HEK293 (cell line): ENCODE results near the gene SLC6A1.

Experiments
- CTCF ChIA-PET: fragments of 350-600 bp; formaldehyde crosslinking; extraction: SDS; loops from one replicate; lab custom pipeline; 2021; ENCODE audit warnings: antibody characterized with exemption; lab: Yijun Ruan, JAX
- POLR2A ChIA-PET: fragments of 300-600 bp; formaldehyde crosslinking; extraction: SDS; loops from one replicate; lab custom pipeline; 2020; ENCODE audit warnings: antibody characterized with exemption, inconsistent platforms; lab: Yijun Ruan, JAX
- H3K27ac ChIP-seq: fragments of 200-500 bp; sonication (Bioruptor generic); 2 replicates; pipeline ENCODE4 v1.5.1; 2014; ENCODE audit warnings: low read depth, low read length, control low read depth, inconsistent platforms; ENCODE audit errors: extremely low read depth
- H3K36me3 ChIP-seq, 2 experiments: fragments of 200-500 bp in 1 of 2; sonication (Bioruptor generic) in 1 of 2; 1 replicate in 1 of 2; 2 replicates in 1 of 2; pipeline ENCODE4 v1.5.1; 2014 to 2017; ENCODE audit warnings: inconsistent platforms in 2 of 2, low read length in 2 of 2; ENCODE audit not compliant: control insufficient read depth in 2 of 2, insufficient read depth in 1 of 2
- H3K4me1 ChIP-seq: fragments of 200-500 bp; sonication (Bioruptor generic); 2 replicates; pipeline ENCODE4 v1.5.1; 2014; ENCODE audit warnings: mild to moderate bottlenecking, low read length, inconsistent platforms; ENCODE audit not compliant: control insufficient read depth, insufficient read depth
- H3K4me3 ChIP-seq: 2 replicates; pipeline ENCODE4 v1.5.1; 2011; ENCODE audit warnings: low read depth, mild to moderate bottlenecking, control low read depth, low read length, moderate library complexity
- H3K9me3 ChIP-seq: fragments of 200-500 bp; sonication (Bioruptor generic); 2 replicates; pipeline ENCODE4 v1.5.1; 2014; ENCODE audit warnings: low read depth, low read length, inconsistent platforms; ENCODE audit not compliant: control insufficient read depth, insufficient read depth
- GLIS1 ChIP-seq: fragments of 450-650 bp; formaldehyde crosslinking; IDR thresholded peaks from 2 replicates; pipeline ENCODE4 v1.5.1; 2016; ENCODE audit warnings: missing biosample characterization, missing genetic modification characterization
- HOXA7 ChIP-seq: sonication (generic); formaldehyde crosslinking; IDR thresholded peaks from 2 replicates; pipeline ENCODE4 v1.8.1; 2022; ENCODE audit warnings: missing genetic modification reagents, borderline replicate concordance
- HOXC10 ChIP-seq: sonication (generic); formaldehyde crosslinking; IDR thresholded peaks from 2 replicates; pipeline ENCODE4 v1.8.1; 2023; ENCODE audit warnings: mild to moderate bottlenecking, missing genetic modification reagents
- SCRT2 ChIP-seq: fragments of 450-650 bp; formaldehyde crosslinking; IDR thresholded peaks from 2 replicates; pipeline ENCODE4 v1.5.1; 2016; ENCODE audit warnings: missing biosample characterization, missing genetic modification characterization
- SP2 ChIP-seq: fragments of 450-650 bp; formaldehyde crosslinking; IDR thresholded peaks from 2 replicates; pipeline ENCODE4 v1.5.1; 2016; ENCODE audit warnings: missing biosample characterization, missing genetic modification characterization
- TCF7L2 ChIP-seq: IDR thresholded peaks from 2 replicates; pipeline ENCODE4 v1.6.1; 2011; ENCODE audit warnings: low read depth, mild to moderate bottlenecking, inconsistent platforms, low read length, moderate library complexity, borderline replicate concordance
- ZFP69B ChIP-seq: fragments of 450-650 bp; formaldehyde crosslinking; IDR thresholded peaks from 2 replicates; pipeline ENCODE4 v1.5.1; 2016; ENCODE audit warnings: missing biosample characterization, missing genetic modification characterization
- ZNF132 ChIP-seq: fragments of 450-650 bp; formaldehyde crosslinking; IDR thresholded peaks from 2 replicates; pipeline ENCODE4 v1.5.1; 2017; ENCODE audit warnings: missing biosample characterization, missing genetic modification characterization, borderline replicate concordance
- ZNF146 ChIP-seq: fragments of 450-650 bp; formaldehyde crosslinking; IDR thresholded peaks from 2 replicates; pipeline ENCODE4 v1.5.1; 2016; ENCODE audit warnings: missing biosample characterization, missing genetic modification characterization
- ZNF19 ChIP-seq: fragments of 450-650 bp; formaldehyde crosslinking; IDR thresholded peaks from 2 replicates; pipeline ENCODE4; 2016; ENCODE audit warnings: missing biosample characterization, missing genetic modification characterization, low read depth
- ZNF266 ChIP-seq: fragments of 450-650 bp; formaldehyde crosslinking; IDR thresholded peaks from 2 replicates; pipeline ENCODE4 v1.5.1; 2016; ENCODE audit warnings: missing biosample characterization, missing genetic modification characterization, low read depth
- ZNF560 ChIP-seq: fragments of 450-650 bp; formaldehyde crosslinking; IDR thresholded peaks from 2 replicates; pipeline ENCODE4 v1.5.1; 2017; ENCODE audit warnings: missing biosample characterization, missing genetic modification characterization, borderline replicate concordance
- ZNF610 ChIP-seq: fragments of 450-650 bp; formaldehyde crosslinking; IDR thresholded peaks from 2 replicates; pipeline ENCODE4 v1.5.1; 2016; ENCODE audit warnings: missing biosample characterization, missing genetic modification characterization, borderline replicate concordance
- ZNF624 ChIP-seq: fragments of 450-650 bp; formaldehyde crosslinking; IDR thresholded peaks from 2 replicates; pipeline ENCODE4 v1.5.1; 2017; ENCODE audit warnings: missing biosample characterization, missing genetic modification characterization
- ZXDB ChIP-seq: fragments of 450-650 bp; formaldehyde crosslinking; IDR thresholded peaks from 2 replicates; pipeline ENCODE4 v1.5.1; 2016; ENCODE audit warnings: missing biosample characterization, missing genetic modification characterization
- TF ChIP-seq, protein P1 (sequence below): fragments of 450-650 bp; formaldehyde crosslinking; IDR thresholded peaks from 2 replicates; pipeline ENCODE4 v1.5.1; 2016; ENCODE audit warnings: missing biosample characterization, missing genetic modification characterization
- TF ChIP-seq, protein P2 (sequence below): fragments of 450-650 bp; formaldehyde crosslinking; IDR thresholded peaks from 2 replicates; pipeline ENCODE4 v1.5.1; 2016; ENCODE audit warnings: missing biosample characterization, missing genetic modification characterization
- TF ChIP-seq, protein P3 (sequence below): fragments of 450-650 bp; formaldehyde crosslinking; IDR thresholded peaks from 2 replicates; pipeline ENCODE4 v1.5.1; 2016; ENCODE audit warnings: missing biosample characterization, missing genetic modification characterization
- TF ChIP-seq, protein P4 (sequence below): fragments of 450-650 bp; formaldehyde crosslinking; IDR thresholded peaks from 2 replicates; pipeline ENCODE4 v1.5.1; 2017; ENCODE audit warnings: missing biosample characterization, missing genetic modification characterization
- TF ChIP-seq, protein P5 (sequence below): fragments of 450-650 bp; formaldehyde crosslinking; IDR thresholded peaks from 2 replicates; pipeline ENCODE4 v1.5.1; 2016; ENCODE audit warnings: missing biosample characterization, missing genetic modification characterization

Gene SLC6A1

DNA sequence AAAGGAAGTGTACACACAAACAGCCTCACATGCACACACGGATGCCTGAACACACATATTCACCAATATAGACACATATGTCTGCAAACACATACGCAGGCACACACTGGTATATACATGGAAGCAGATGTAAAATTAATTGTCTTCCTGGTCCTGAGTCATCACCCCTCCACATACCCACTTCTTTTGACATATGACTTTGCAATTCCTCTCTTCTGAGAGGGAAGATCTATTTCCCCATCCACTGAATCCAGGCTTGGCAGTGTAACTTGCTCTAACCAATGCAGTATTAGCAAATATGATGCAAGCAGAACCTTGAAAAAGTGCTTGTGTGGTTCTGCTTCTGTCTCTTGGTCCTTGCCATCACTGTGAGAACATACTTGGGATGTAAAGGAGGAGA lies 84.9 kb downstream of the SLC6A1 start:
- no peak for TF ChIP-seq GLIS1 (tag by site-specific recombination)
- TF ChIP-seq ZNF610 (tag by site-specific recombination), result no peak
- TF ChIP-seq SP2 (tag by site-specific recombination), result no peak
- no peak for TF ChIP-seq ZNF560 (tag by site-specific recombination)
- TF ChIP-seq ZNF19 (tag by site-specific recombination), result no peak
- TF ChIP-seq ZNF624 (tag by site-specific recombination), result no peak
- TF ChIP-seq ZFP69B (tag by site-specific recombination), result no peak
- TF ChIP-seq SCRT2 (tag by site-specific recombination), result no peak
- TF ChIP-seq, protein P1, sequence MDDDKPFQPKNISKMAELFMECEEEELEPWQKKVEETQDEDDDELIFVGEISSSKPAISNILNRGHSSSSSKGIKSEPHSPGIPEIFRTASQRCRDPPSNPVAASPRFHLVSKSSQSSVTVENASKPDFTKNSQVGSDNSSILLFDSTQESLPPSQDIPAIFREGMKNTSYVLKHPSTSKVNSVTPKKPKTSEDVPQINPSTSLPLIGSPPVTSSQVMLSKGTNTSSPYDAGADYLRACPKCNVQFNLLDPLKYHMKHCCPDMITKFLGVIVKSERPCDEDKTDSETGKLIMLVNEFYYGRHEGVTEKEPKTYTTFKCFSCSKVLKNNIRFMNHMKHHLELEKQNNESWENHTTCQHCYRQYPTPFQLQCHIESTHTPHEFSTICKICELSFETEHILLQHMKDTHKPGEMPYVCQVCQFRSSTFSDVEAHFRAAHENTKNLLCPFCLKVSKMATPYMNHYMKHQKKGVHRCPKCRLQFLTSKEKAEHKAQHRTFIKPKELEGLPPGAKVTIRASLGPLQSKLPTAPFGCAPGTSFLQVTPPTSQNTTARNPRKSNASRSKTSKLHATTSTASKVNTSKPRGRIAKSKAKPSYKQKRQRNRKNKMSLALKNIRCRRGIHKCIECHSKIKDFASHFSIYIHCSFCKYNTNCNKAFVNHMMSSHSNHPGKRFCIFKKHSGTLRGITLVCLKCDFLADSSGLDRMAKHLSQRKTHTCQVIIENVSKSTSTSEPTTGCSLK, result no peak
- TF ChIP-seq ZXDB, result no peak
- TF ChIP-seq ZNF266, result no peak
- TF ChIP-seq HOXA7 (CRISPR knock-in tag), result no peak
- TF ChIP-seq HOXC10, result no peak
- TF ChIP-seq, protein P2, sequence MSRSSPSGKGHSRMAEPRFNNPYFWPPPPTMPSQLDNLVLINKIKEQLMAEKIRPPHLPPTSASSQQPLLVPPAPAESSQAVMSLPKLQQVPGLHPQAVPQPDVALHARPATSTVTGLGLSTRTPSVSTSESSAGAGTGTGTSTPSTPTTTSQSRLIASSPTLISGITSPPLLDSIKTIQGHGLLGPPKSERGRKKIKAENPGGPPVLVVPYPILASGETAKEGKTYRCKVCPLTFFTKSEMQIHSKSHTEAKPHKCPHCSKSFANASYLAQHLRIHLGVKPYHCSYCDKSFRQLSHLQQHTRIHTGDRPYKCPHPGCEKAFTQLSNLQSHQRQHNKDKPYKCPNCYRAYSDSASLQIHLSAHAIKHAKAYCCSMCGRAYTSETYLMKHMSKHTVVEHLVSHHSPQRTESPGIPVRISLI (tag by site-specific recombination), result no peak
- no peak for TF ChIP-seq ZNF146 (tag by site-specific recombination)
- TF ChIP-seq TCF7L2, result no peak
- TF ChIP-seq ZNF132, result no peak
- TF ChIP-seq, protein P3, sequence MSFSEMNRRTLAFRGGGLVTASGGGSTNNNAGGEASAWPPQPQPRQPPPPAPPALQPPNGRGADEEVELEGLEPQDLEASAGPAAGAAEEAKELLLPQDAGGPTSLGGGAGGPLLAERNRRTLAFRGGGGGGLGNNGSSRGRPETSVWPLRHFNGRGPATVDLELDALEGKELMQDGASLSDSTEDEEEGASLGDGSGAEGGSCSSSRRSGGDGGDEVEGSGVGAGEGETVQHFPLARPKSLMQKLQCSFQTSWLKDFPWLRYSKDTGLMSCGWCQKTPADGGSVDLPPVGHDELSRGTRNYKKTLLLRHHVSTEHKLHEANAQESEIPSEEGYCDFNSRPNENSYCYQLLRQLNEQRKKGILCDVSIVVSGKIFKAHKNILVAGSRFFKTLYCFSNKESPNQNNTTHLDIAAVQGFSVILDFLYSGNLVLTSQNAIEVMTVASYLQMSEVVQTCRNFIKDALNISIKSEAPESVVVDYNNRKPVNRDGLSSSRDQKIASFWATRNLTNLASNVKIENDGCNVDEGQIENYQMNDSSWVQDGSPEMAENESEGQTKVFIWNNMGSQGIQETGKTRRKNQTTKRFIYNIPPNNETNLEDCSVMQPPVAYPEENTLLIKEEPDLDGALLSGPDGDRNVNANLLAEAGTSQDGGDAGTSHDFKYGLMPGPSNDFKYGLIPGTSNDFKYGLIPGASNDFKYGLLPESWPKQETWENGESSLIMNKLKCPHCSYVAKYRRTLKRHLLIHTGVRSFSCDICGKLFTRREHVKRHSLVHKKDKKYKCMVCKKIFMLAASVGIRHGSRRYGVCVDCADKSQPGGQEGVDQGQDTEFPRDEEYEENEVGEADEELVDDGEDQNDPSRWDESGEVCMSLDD (tag by site-specific recombination), result no peak
- TF ChIP-seq, protein P4, sequence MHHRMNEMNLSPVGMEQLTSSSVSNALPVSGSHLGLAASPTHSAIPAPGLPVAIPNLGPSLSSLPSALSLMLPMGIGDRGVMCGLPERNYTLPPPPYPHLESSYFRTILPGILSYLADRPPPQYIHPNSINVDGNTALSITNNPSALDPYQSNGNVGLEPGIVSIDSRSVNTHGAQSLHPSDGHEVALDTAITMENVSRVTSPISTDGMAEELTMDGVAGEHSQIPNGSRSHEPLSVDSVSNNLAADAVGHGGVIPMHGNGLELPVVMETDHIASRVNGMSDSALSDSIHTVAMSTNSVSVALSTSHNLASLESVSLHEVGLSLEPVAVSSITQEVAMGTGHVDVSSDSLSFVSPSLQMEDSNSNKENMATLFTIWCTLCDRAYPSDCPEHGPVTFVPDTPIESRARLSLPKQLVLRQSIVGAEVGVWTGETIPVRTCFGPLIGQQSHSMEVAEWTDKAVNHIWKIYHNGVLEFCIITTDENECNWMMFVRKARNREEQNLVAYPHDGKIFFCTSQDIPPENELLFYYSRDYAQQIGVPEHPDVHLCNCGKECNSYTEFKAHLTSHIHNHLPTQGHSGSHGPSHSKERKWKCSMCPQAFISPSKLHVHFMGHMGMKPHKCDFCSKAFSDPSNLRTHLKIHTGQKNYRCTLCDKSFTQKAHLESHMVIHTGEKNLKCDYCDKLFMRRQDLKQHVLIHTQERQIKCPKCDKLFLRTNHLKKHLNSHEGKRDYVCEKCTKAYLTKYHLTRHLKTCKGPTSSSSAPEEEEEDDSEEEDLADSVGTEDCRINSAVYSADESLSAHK (tag by site-specific recombination), result no peak
- TF ChIP-seq, protein P5, sequence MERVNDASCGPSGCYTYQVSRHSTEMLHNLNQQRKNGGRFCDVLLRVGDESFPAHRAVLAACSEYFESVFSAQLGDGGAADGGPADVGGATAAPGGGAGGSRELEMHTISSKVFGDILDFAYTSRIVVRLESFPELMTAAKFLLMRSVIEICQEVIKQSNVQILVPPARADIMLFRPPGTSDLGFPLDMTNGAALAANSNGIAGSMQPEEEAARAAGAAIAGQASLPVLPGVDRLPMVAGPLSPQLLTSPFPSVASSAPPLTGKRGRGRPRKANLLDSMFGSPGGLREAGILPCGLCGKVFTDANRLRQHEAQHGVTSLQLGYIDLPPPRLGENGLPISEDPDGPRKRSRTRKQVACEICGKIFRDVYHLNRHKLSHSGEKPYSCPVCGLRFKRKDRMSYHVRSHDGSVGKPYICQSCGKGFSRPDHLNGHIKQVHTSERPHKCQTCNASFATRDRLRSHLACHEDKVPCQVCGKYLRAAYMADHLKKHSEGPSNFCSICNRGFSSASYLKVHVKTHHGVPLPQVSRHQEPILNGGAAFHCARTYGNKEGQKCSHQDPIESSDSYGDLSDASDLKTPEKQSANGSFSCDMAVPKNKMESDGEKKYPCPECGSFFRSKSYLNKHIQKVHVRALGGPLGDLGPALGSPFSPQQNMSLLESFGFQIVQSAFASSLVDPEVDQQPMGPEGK (tag by site-specific recombination), result no peak
- TF ChIP-seq, all 188 proteins: peak for 0
- H3K9me3 ChIP-seq, result no peaks in the 10 kb centered on the region
- CTCF ChIA-PET, result no interaction called here
- H3K4me1 ChIP-seq, result no peaks in the 10 kb centered on the region
- no peaks in the 10 kb centered on the region for H3K36me3 ChIP-seq
- POLR2A ChIA-PET, result no interaction called here
- no peak overlapping the region for H3K4me3 ChIP-seq
- no peak overlapping the region for H3K27ac ChIP-seq
